ENCODE results near the gene C2CD4A. TPM values are rescaled to one million over a fixed set of nuclear protein-coding genes. Genes with fewer than 3 reads are reported as not detected.
A peak's percentile ranks its signal among the peaks of the same experiment; 100 is the strongest.

C2CD4A gene
- total and polyA plus RNA-seq, 2 donors from 2014 or later, result 0.17 to 5.3 TPM

GRCh38 chr15:62054979-62055378 is 11.8 kb upstream of the C2CD4A start:
- FAIRE-seq, result no peak
- peaks cover 0 to 8% (median 0%) of the 10 kb centered on the region in 3 donors for H3K4me1 ChIP-seq (ENCODE audit: control insufficient read depth in 2 of 3, insufficient read depth in 2 of 3, low read depth in 1 of 3, low read length in 3 of 3)
- no peak overlapping the region for H3K27ac ChIP-seq (ENCODE audit: low read depth in 2 of 2, low read length in 2 of 2)
- no peak for DNase-seq
- intact Hi-C loops (cut with DNase I), result no loop called here
- no peaks in the 10 kb centered on the region for H3K36me3 ChIP-seq (ENCODE audit: control insufficient read depth in 2 of 3, insufficient read depth in 3 of 3, low read length in 3 of 3)
- H3K4me3 ChIP-seq (ENCODE audit: low read length in 3 of 3), result no peak overlapping the region
- no peak for TF ChIP-seq CTCF (IDR thresholded peaks at IDR 0.05; ENCODE audit: borderline replicate concordance, extremely low read depth, insufficient read depth)
- H3K27me3 ChIP-seq (ENCODE audit: control insufficient read depth, insufficient read depth, low read length), result no peaks in the 10 kb centered on the region
- H3K9ac ChIP-seq (ENCODE audit: low read length in 3 of 3), result no peak overlapping the region
- no peaks in the 10 kb centered on the region for H3K9me3 ChIP-seq (ENCODE audit: control insufficient read depth in 2 of 3, insufficient read depth in 1 of 3, low read length in 3 of 3)

GRCh38 chr15:62057341-62057980 is 9.3 kb upstream of the C2CD4A start:
- intact Hi-C loops (cut with DNase I), result no loop called here
- Histone ChIP-seq H3K9ac (ENCODE audit: low read length in 3 of 3) (no peak overlapping the region), H3K4me3 (ENCODE audit: low read length in 3 of 3) (no peak overlapping the region), H3K27ac (ENCODE audit: low read depth in 2 of 2, low read length in 2 of 2) (no peak overlapping the region), H3K36me3 (ENCODE audit: control insufficient read depth in 2 of 3, insufficient read depth in 3 of 3, low read length in 3 of 3) (no peaks in the 10 kb centered on the region), H3K4me1 (ENCODE audit: control insufficient read depth in 2 of 3, insufficient read depth in 2 of 3, low read depth in 1 of 3, low read length in 3 of 3) (peaks cover 0 to 8% (median 2%) of the 10 kb centered on the region in 3 donors), H3K27me3 (ENCODE audit: control insufficient read depth, insufficient read depth, low read length) (no peaks in the 10 kb centered on the region), H3K9me3 (ENCODE audit: control insufficient read depth in 2 of 3, insufficient read depth in 1 of 3, low read length in 3 of 3) (no peaks in the 10 kb centered on the region)
- no peak for DNase-seq
- peak; percentile 44 for FAIRE-seq
- TF ChIP-seq CTCF (IDR thresholded peaks at IDR 0.05; ENCODE audit: borderline replicate concordance, extremely low read depth, insufficient read depth), result no peak

- DNase-seq (no peak), FAIRE-seq (no peak)
- Histone ChIP-seq H3K4me1 (ENCODE audit: control insufficient read depth in 2 of 3, insufficient read depth in 2 of 3, low read depth in 1 of 3, low read length in 3 of 3) (peaks cover 0 to 5% (median 2%) of the 10 kb centered on the region in 3 donors), H3K9me3 (ENCODE audit: control insufficient read depth in 2 of 3, insufficient read depth in 1 of 3, low read length in 3 of 3) (no peaks in the 10 kb centered on the region), H3K27ac (ENCODE audit: low read depth in 2 of 2, low read length in 2 of 2) (no peak overlapping the region), H3K36me3 (ENCODE audit: control insufficient read depth in 2 of 3, insufficient read depth in 3 of 3, low read length in 3 of 3) (no peaks in the 10 kb centered on the region), H3K9ac (ENCODE audit: low read length in 3 of 3) (no peak overlapping the region), H3K4me3 (ENCODE audit: low read length in 3 of 3) (no peak overlapping the region), H3K27me3 (ENCODE audit: control insufficient read depth, insufficient read depth, low read length) (no peaks in the 10 kb centered on the region)
- no peak for TF ChIP-seq CTCF (IDR thresholded peaks at IDR 0.05; ENCODE audit: borderline replicate concordance, extremely low read depth, insufficient read depth)
- intact Hi-C loops (cut with DNase I), result no loop called here
These were observed 8.3 kb upstream of the C2CD4A start for GRCh38 chr15:62058327-62059028.
